GM21447 (cell line): ENCODE results near the gene PCDHA1.
"Not testable (repeated sequence)": the region's sequence is repeated elsewhere in the genome, so short reads cannot be mapped to it uniquely, and the experiment has no call there.

Source experiments
- ATAC-seq: cut with Tn5 transposase; IDR thresholded peaks from one replicate; pipeline ENCODE4 v1.9.1; 2021; ENCODE audit not compliant: unreplicated experiment

The PCDHA1 gene

GRCh38 chr5:140785905-140786686 is at the start of gene PCDHA1:
PCDHA1 (plus strand) TSS chr5:140786140.
- no peak for ATAC-seq

GRCh38 chr5:140737486-140737885 is 48.5 kb upstream of the PCDHA1 start:
- ATAC-seq: no peak

- ATAC-seq: no peak
These were observed 44.0 kb upstream of the PCDHA1 start for GRCh38 chr5:140741967-140742366.

GRCh38 chr5:140753561-140753960 is 32.4 kb upstream of the PCDHA1 start:
- no peak for ATAC-seq

GRCh38 chr5:140764177-140764973 is 21.6 kb upstream of the PCDHA1 start:
- ATAC-seq: no peak

GRCh38 chr5:140767444-140767843 is 18.5 kb upstream of the PCDHA1 start:
- no peak for ATAC-seq

GRCh38 chr5:140780512-140780911 is 5.4 kb upstream of the PCDHA1 start:
- ATAC-seq: no peak

GRCh38 chr5:140787422-140787821 is 1.5 kb downstream of the PCDHA1 start:
- not testable (repeated sequence) for ATAC-seq

- ATAC-seq: not testable (repeated sequence)
These were observed 2.0 kb downstream of the PCDHA1 start for GRCh38 chr5:140787849-140788504.

- ATAC-seq: no peak
These were observed 5.1 kb downstream of the PCDHA1 start for GRCh38 chr5:140791089-140791488.

GRCh38 chr5:140794595-140795258 is 8.8 kb downstream of the PCDHA1 start, which contains the start of gene PCDHA2:
PCDHA2 (plus strand) TSS chr5:140794852.
- no peak for ATAC-seq

- no peak for ATAC-seq
These were observed 9.3 kb downstream of the PCDHA1 start for GRCh38 chr5:140795259-140795641.

- not testable (repeated sequence) for ATAC-seq
These were observed 10.3 kb downstream of the PCDHA1 start for GRCh38 chr5:140796072-140796717.

GRCh38 chr5:140796718-140797095 is 10.8 kb downstream of the PCDHA1 start:
- ATAC-seq: no peak

GRCh38 chr5:140800816-140801493 is 15.0 kb downstream of the PCDHA1 start, which contains the start of gene PCDHA3:
PCDHA3 (plus strand) TSS chr5:140801057.
- no peak for ATAC-seq

- no peak for ATAC-seq
These were observed 15.5 kb downstream of the PCDHA1 start for GRCh38 chr5:140801494-140801841.

GRCh38 chr5:140802381-140802780 is 16.4 kb downstream of the PCDHA1 start:
- ATAC-seq: not testable (repeated sequence)

GRCh38 chr5:140802781-140803271 is 16.9 kb downstream of the PCDHA1 start:
- ATAC-seq: no peak

GRCh38 chr5:140806834-140807775 is 21.2 kb downstream of the PCDHA1 start, which contains the start of gene PCDHA4:
PCDHA4 (plus strand) TSS chr5:140807068.
- ATAC-seq: no peak
